ENCODE results near the gene PML. TPM values are rescaled to one million over a fixed set of nuclear protein-coding genes. Genes with fewer than 3 reads are reported as not detected.

PML gene
- total RNA-seq, 1 donor from 2014 or later, result 30.6 TPM

- DNase-seq (ENCODE audit: low read depth, low spot score), result no peak
- Mint-ChIP-seq H3K4me1 (peaks cover 15% of the 10 kb centered on the region), H3K27ac (ENCODE audit: unreplicated experiment) (peak overlapping the region; percentile 77), H3K36me3 (ENCODE audit: low read depth) (no peaks in the 10 kb centered on the region), H3K4me3 (no peak overlapping the region), H3K27me3 (ENCODE audit: low read depth) (no peaks in the 10 kb centered on the region), H3K9me3 (no peaks in the 10 kb centered on the region)
- TF ChIP-seq CTCF (conservative IDR thresholded peaks at IDR 0.05), result no peak
Measured at GRCh38 chr15:73987681-73988444, 6.7 kb upstream of the PML start.

- TF ChIP-seq CTCF (conservative IDR thresholded peaks at IDR 0.05), result no peak
- H3K4me3 Mint-ChIP-seq, result no peak overlapping the region
- H3K36me3 Mint-ChIP-seq (ENCODE audit: low read depth), result no peaks in the 10 kb centered on the region
- no peak for DNase-seq (ENCODE audit: low read depth, low spot score)
- no peaks in the 10 kb centered on the region for H3K9me3 Mint-ChIP-seq
- no peaks in the 10 kb centered on the region for H3K27me3 Mint-ChIP-seq (ENCODE audit: low read depth)
- H3K27ac Mint-ChIP-seq (ENCODE audit: unreplicated experiment), result no peak overlapping the region
- peaks cover 15% of the 10 kb centered on the region for H3K4me1 Mint-ChIP-seq
Measured at GRCh38 chr15:73988445-73988969, 6.0 kb upstream of the PML start.

GRCh38 chr15:73989001-73989798 lies 5.3 kb upstream of the PML start:
- no peak for TF ChIP-seq CTCF (conservative IDR thresholded peaks at IDR 0.05)
- Mint-ChIP-seq H3K4me1 (peaks cover 21% of the 10 kb centered on the region), H3K9me3 (no peaks in the 10 kb centered on the region), H3K4me3 (peak overlapping the region; percentile 61), H3K27ac (ENCODE audit: unreplicated experiment) (no peak overlapping the region), H3K36me3 (ENCODE audit: low read depth) (no peaks in the 10 kb centered on the region), H3K27me3 (ENCODE audit: low read depth) (no peaks in the 10 kb centered on the region)
- DNase-seq (ENCODE audit: low read depth, low spot score), result no peak

- no peak for DNase-seq (ENCODE audit: low read depth, low spot score)
- peak overlapping the region; percentile 83 for H3K4me3 Mint-ChIP-seq
- H3K9me3 Mint-ChIP-seq, result no peaks in the 10 kb centered on the region
- no peaks in the 10 kb centered on the region for H3K27me3 Mint-ChIP-seq (ENCODE audit: low read depth)
- H3K36me3 Mint-ChIP-seq (ENCODE audit: low read depth), result no peaks in the 10 kb centered on the region
- no peak overlapping the region for H3K27ac Mint-ChIP-seq (ENCODE audit: unreplicated experiment)
- peaks cover 33% of the 10 kb centered on the region for H3K4me1 Mint-ChIP-seq
- no peak for TF ChIP-seq CTCF (conservative IDR thresholded peaks at IDR 0.05)
Measured at GRCh38 chr15:73990250-73991005, 4.1 kb upstream of the PML start.

GRCh38 chr15:73991260-73991659 lies 3.3 kb upstream of the PML start:
- no peaks in the 10 kb centered on the region for H3K27me3 Mint-ChIP-seq (ENCODE audit: low read depth)
- H3K36me3 Mint-ChIP-seq (ENCODE audit: low read depth), result no peaks in the 10 kb centered on the region
- DNase-seq (ENCODE audit: low read depth, low spot score), result no peak

More at GRCh38 chr15:73991260-73991659, 3.3 kb upstream of the PML start:
- H3K4me3 Mint-ChIP-seq, result peak overlapping the region; percentile 83
- no peak overlapping the region for H3K27ac Mint-ChIP-seq (ENCODE audit: unreplicated experiment)
- H3K4me1 Mint-ChIP-seq, result peaks cover 31% of the 10 kb centered on the region
- H3K9me3 Mint-ChIP-seq, result no peaks in the 10 kb centered on the region
- no peak for TF ChIP-seq CTCF (conservative IDR thresholded peaks at IDR 0.05)
